GM06990 (cell line): ENCODE results near the gene PIANP.

Source experiments
- DNase-seq: peaks from one replicate; pipeline ENCODE4 v3.0.0-alpha.2; 2011; ENCODE audit not compliant: insufficient read length; ENCODE audit errors: extremely low read depth
- H3K27me3 ChIP-seq: replicated peaks from 2 replicates; pipeline ENCODE4 v1.6.0; 2011; ENCODE audit warnings: low read length; ENCODE audit not compliant: control insufficient read depth, insufficient read depth
- H3K36me3 ChIP-seq: 2 replicates; pipeline ENCODE4 v1.5.1; 2011; ENCODE audit warnings: low read length; ENCODE audit not compliant: control insufficient read depth, insufficient read depth
- H3K4me3 ChIP-seq: replicated peaks from 2 replicates; pipeline ENCODE4 v1.5.1; 2011; ENCODE audit warnings: low read depth, mild to moderate bottlenecking, control low read depth, low read length
- TF ChIP-seq, protein P1 (sequence below): IDR thresholded peaks from 2 replicates; pipeline ENCODE4 v1.5.1; 2011; ENCODE audit warnings: low read length, control low read depth, mild to moderate bottlenecking, inconsistent platforms; ENCODE audit not compliant: insufficient read depth, poor library complexity, severe bottlenecking

The PIANP gene

DNA sequence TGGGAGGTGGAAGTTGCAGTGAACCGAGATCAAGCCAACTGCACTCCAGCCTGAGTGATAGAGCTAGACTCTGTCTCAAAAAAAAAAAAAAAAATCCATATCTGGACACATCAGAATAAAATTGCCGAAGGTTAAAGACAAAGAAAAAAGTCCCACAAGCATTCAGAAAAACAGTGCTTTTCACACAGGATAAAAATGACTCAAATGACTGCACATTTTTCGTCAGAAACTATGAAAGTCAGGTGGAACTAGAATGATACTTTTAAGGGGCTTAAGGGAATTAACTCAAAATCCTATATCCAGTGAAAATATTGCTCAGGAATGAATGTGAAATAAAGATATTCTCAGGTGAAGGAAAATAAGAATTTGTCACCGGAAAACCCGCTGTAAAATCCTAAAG, 36.1 kb upstream of the PIANP start:
- Histone ChIP-seq H3K36me3 (no peaks in the 10 kb centered on the region; the same call in 1 of the 2 replicates), H3K27me3 (no peaks in the 10 kb centered on the region), H3K4me3 (no peak overlapping the region)
- DNase-seq = no peak
- TF ChIP-seq, protein P1, sequence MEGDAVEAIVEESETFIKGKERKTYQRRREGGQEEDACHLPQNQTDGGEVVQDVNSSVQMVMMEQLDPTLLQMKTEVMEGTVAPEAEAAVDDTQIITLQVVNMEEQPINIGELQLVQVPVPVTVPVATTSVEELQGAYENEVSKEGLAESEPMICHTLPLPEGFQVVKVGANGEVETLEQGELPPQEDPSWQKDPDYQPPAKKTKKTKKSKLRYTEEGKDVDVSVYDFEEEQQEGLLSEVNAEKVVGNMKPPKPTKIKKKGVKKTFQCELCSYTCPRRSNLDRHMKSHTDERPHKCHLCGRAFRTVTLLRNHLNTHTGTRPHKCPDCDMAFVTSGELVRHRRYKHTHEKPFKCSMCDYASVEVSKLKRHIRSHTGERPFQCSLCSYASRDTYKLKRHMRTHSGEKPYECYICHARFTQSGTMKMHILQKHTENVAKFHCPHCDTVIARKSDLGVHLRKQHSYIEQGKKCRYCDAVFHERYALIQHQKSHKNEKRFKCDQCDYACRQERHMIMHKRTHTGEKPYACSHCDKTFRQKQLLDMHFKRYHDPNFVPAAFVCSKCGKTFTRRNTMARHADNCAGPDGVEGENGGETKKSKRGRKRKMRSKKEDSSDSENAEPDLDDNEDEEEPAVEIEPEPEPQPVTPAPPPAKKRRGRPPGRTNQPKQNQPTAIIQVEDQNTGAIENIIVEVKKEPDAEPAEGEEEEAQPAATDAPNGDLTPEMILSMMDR = no peak

DNA sequence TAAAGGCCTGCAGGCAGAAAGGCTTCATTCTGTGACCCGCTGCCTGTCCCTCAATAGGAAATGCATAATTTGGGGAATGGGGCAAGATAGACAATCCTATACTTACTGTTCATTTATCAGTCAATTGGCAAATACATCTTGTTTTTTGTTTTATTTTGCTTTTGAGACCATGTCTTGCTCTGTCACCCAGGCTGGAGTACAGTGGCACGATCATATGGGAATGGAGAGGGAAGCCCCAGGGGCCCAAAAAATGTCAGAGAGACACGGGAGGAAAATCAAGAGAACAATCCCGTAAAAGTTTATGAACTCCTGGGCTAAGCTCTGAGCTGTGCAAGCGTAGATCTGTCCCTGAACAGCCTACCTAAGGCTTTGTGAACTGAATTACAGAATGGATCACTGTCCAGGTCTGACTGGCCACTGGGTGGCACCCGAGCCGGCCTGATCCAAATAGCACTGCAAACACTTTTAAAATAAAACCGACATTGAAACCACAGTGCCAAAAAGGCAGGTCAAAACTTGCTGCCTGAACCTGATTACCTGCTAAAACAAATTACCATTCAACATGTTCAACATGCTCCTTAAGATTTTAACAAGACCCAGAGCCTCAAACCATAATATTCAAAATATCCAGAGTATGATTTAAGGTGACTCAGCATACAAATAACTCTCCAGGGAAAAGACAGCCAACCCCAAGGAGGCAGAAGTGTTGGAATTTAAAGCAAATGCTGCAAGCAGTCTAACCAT, 35.0 kb upstream of the PIANP start:
- H3K36me3 ChIP-seq = peaks cover 4% of the 10 kb centered on the region
- H3K4me3 ChIP-seq = no peak overlapping the region
- TF ChIP-seq, protein P1 = peak; percentile 71
- no peak for DNase-seq
- no peaks in the 10 kb centered on the region for H3K27me3 ChIP-seq

DNA sequence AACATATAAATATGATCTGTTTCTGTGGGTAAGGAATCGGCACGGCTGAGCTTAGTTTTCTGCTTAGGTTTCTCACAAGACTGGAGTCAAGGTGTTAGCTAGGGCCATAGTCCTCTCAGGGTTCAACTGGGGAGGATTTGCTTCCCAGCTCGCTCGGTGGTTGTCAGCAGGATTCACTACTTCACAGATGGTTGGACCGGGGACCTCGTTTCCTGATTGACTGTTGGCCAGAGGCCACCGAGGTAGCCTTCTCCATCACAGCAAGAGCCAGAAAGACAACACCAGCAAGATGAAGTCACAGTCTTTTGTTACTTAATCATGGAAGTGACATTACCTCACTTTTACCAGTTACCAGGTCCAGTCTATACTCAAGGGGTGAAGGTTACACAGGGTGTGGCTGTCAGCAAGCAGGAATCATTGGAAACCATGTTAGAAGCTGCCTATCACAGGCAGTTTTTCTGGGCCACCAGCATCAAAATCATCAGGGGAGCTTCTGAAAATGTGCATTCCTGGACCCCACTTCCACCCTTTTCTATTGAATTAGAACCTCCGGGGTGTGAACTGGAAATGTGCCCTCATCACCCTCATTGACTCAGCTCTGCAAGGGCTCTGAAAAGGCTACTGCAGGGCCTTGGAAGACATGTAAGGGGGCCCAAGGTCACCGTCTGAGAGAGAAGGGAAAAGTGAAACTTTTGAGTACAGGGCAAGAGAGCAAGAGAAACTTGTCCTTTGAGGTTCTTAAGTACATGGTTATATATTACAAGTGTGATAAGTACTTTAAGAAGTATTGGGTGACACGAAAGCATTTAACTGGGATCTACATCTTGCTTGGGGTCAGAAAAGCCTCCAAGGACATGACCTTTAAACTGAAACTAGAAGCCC, 34.1 kb upstream of the PIANP start:
- H3K27me3 ChIP-seq = no peaks in the 10 kb centered on the region
- TF ChIP-seq, protein P1 = no peak
- no peak overlapping the region for H3K4me3 ChIP-seq
- DNase-seq = no peak
- H3K36me3 ChIP-seq = peaks cover 9% of the 10 kb centered on the region

DNA sequence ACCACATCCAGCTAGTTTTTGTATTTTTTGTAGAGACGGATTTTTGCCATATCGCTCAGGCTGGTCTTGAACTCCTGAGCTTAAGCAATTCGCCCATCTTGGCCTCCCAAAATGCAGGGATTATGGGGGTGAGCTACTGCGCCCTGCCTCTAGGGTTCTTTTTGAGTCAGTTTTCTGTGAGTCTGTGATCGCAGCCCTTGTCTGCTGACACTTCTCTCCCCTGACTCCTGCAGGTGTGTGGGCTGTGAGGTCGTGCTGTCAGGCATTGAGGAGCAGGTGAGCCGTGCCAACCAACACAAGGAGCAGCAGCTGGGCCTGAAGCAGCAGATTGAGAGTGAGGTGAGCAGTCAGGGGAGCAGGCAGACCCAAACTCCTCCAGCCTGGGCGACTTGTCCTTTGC, 29.6 kb upstream of the PIANP start:
- peaks cover 14% of the 10 kb centered on the region for H3K36me3 ChIP-seq
- TF ChIP-seq, protein P1 = no peak
- no peaks in the 10 kb centered on the region for H3K27me3 ChIP-seq

DNA sequence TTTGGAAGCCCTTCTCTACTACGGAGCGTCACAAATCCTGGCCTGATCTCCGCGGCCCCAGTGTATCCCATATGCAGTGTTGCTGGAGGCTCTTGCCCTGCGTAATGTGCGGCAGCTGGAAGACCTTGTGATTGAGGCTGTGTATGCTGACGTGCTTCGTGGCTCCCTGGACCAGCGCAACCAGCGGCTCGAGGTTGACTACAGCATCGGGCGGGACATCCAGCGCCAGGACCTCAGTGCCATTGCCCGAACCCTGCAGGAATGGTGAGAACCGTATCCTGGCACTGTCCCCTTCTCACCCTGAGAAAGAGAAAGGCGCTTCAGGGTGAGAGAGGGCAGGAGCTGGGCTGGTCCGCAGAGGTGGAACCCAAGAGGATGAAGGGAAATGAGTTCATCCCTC, 28.6 kb upstream of the PIANP start:
- TF ChIP-seq, protein P1 = no peak
- peaks cover 14% of the 10 kb centered on the region for H3K36me3 ChIP-seq
- H3K27me3 ChIP-seq = no peaks in the 10 kb centered on the region
- DNase-seq = no peak
- H3K4me3 ChIP-seq = no peak overlapping the region

More for the DNA sequence above, 29.6 kb upstream of the PIANP start:
- H3K4me3 ChIP-seq = no peak overlapping the region
- DNase-seq = no peak
